HepG2 (cell line): Measurements from ENCODE around the gene TRPC1. TPM values are rescaled to one million over a fixed set of nuclear protein-coding genes. Genes with fewer than 3 reads are reported as not detected.

Source experiments
- ATAC-seq: fragments of 200-7000 bp; cut with Tn5 transposase; 3 replicates; pipeline ENCODE4 v1.9.1; 2020; ENCODE audit warnings: mild to moderate bottlenecking, moderate library complexity
- BruUV-seq: library from RNA; stranded (reverse); fragments of 400-500 nt; replicated peaks from 2 replicates; lab custom pipeline; 2021; lab: Mats Ljungman, UMichigan
- CTCF ChIA-PET: fragments of 300-600 bp; formaldehyde crosslinking; extraction: SDS; loops from one replicate; lab custom pipeline; 2021; ENCODE audit warnings: low total read pairs, inconsistent platforms, low intra/inter-chr PET ratio; lab: Yijun Ruan, JAX
- POLR2A ChIA-PET: fragments of 350-600 bp; sonication (Branson Sonifier 250); formaldehyde crosslinking; loops from one replicate; lab custom pipeline; 2020; ENCODE audit warnings: antibody characterized with exemption, inconsistent platforms; lab: Yijun Ruan, JAX
- DNase-seq: peaks from one replicate; pipeline ENCODE4 v3.0.0-alpha.2; 2015; ENCODE audit warnings: low spot score
- FAIRE-seq: peaks from 3 replicates; lab custom pipeline; 2011; peaks lifted over from hg19 to GRCh38; lab: Jason Lieb, UNC
- H2AFZ ChIP-seq: one replicate; pipeline ENCODE4 v1.6.1; 2011; ENCODE audit warnings: low read length, inconsistent platforms
- H3K27ac ChIP-seq: fragments of 300-600 bp; 3 replicates; pipeline ENCODE4 v1.8.0; 2011; ENCODE audit warnings: mixed run types, mild to moderate bottlenecking, mixed read lengths, low read length, inconsistent platforms; ENCODE audit not compliant: insufficient read depth; ENCODE audit errors: extremely low read length
- H3K27me3 ChIP-seq, 2 experiments: fragments of 200-600 bp in 1 of 2; 2 replicates in 1 of 2; 3 replicates in 1 of 2; pipeline versions ENCODE4 v1.6.0 to v1.8.0; 2011; ENCODE audit warnings: low read length in 2 of 2, mild to moderate bottlenecking in 2 of 2, moderate library complexity in 2 of 2, inconsistent platforms in 1 of 2; ENCODE audit not compliant: insufficient read depth in 2 of 2, control insufficient read depth in 1 of 2
- H3K36me3 ChIP-seq, 2 experiments: fragments of 200-600 bp in 1 of 2; replicated peaks in 1 of 2; 2 replicates in 1 of 2; 3 replicates in 1 of 2; pipeline versions ENCODE4 v1.5.1 to v1.8.0; 2011; ENCODE audit warnings: low read length in 2 of 2, inconsistent platforms in 1 of 2; ENCODE audit not compliant: insufficient read depth in 2 of 2, control insufficient read depth in 1 of 2
- H3K4me1 ChIP-seq: 2 replicates; pipeline ENCODE4 v1.5.1; 2012; ENCODE audit warnings: low read length, inconsistent platforms; ENCODE audit not compliant: insufficient read depth
- H3K4me2 ChIP-seq: 2 replicates; pipeline ENCODE4 v1.6.0; 2011; ENCODE audit warnings: low read depth, low read length, inconsistent platforms
- H3K4me3 ChIP-seq, 3 experiments: fragments of 200-600 bp in 1 of 3; sonication (generic), shearing (Covaris generic) in 1 of 3; replicated peaks in 1 of 3; 2 replicates each; pipeline ENCODE4 v1.5.1; 2011 to 2016; ENCODE audit warnings: low read length in 3 of 3, inconsistent platforms in 2 of 3, low read depth in 2 of 3, mild to moderate bottlenecking in 2 of 3, control low read depth in 1 of 3, mixed read lengths in 1 of 3; ENCODE audit not compliant: insufficient read depth in 1 of 3
- H3K79me2 ChIP-seq: one replicate; pipeline ENCODE4 v1.6.1; 2011; ENCODE audit warnings: low read length, inconsistent platforms; ENCODE audit not compliant: insufficient read depth
- H3K9ac ChIP-seq: 2 replicates; pipeline ENCODE4 v1.6.0; 2011; ENCODE audit warnings: mild to moderate bottlenecking, low read depth, low read length, inconsistent platforms; ENCODE audit not compliant: insufficient read depth
- H3K9me3 ChIP-seq: 2 replicates; pipeline ENCODE4 v1.5.1; 2012; ENCODE audit warnings: mild to moderate bottlenecking, low read length
- H4K20me1 ChIP-seq: 2 replicates; pipeline ENCODE4 v1.6.0; 2011; ENCODE audit warnings: inconsistent platforms, mild to moderate bottlenecking, low read length, moderate library complexity; ENCODE audit not compliant: insufficient read depth
- FOXC1 ChIP-seq: sonication (generic); formaldehyde crosslinking; IDR thresholded peaks from 2 replicates; pipeline ENCODE4 v1.8.0; 2022; ENCODE audit warnings: mild to moderate bottlenecking, missing genetic modification reagents, borderline replicate concordance
- GATA4 ChIP-seq: sonication (generic); IDR thresholded peaks from 2 replicates; pipeline ENCODE4 v1.6.1; 2016; ENCODE audit warnings: antibody characterized with exemption, low read depth, borderline replicate concordance
- HNF1B ChIP-seq: sonication (generic); formaldehyde crosslinking; IDR thresholded peaks from 2 replicates; pipeline ENCODE4 v1.5.1; 2020; ENCODE audit warnings: mild to moderate bottlenecking, moderate library complexity, missing genetic modification reagents
- KAT2B ChIP-seq: fragments of 150-350 bp; IDR thresholded peaks from 2 replicates; pipeline ENCODE4 v1.6.1; 2014; ENCODE audit warnings: low read depth, low read length, borderline replicate concordance
- MAF1 ChIP-seq: sonication (generic); formaldehyde crosslinking; IDR thresholded peaks from 2 replicates; pipeline ENCODE4 v1.5.0; 2020; ENCODE audit warnings: missing genetic modification reagents, borderline replicate concordance
- MBD4 ChIP-seq: IDR thresholded peaks from 2 replicates; pipeline ENCODE4 v1.6.1; 2012; ENCODE audit warnings: low read length, inconsistent platforms, borderline replicate concordance
- NCOA1 ChIP-seq: sonication (generic); formaldehyde crosslinking; IDR thresholded peaks from 2 replicates; pipeline ENCODE4 v1.9.0; 2021; ENCODE audit warnings: missing genetic modification reagents
- ONECUT2 ChIP-seq: sonication (generic); formaldehyde crosslinking; IDR thresholded peaks from 2 replicates; pipeline ENCODE4 v1.4.0; 2020; ENCODE audit warnings: missing genetic modification reagents
- PAX8 ChIP-seq: sonication (generic); formaldehyde crosslinking; IDR thresholded peaks from 2 replicates; pipeline ENCODE4 v1.8.0; 2022; ENCODE audit warnings: mild to moderate bottlenecking, missing genetic modification reagents, borderline replicate concordance
- SP1 ChIP-seq, 2 experiments: fragments of 450-650 bp in 1 of 2; sonication (generic) in 1 of 2; formaldehyde crosslinking in 1 of 2; IDR thresholded peaks; 2 replicates each; pipeline versions ENCODE4 v1.4.0 to v1.6.1; 2016 to 2020; ENCODE audit warnings: missing genetic modification reagents in 1 of 2
- THYN1 ChIP-seq: sonication (generic); formaldehyde crosslinking; IDR thresholded peaks from 2 replicates; pipeline ENCODE4 v1.8.1; 2023; ENCODE audit warnings: low read depth, mild to moderate bottlenecking, moderate library complexity, missing genetic modification reagents, borderline replicate concordance
- U2AF1 ChIP-seq: fragments of 200-400 bp; formaldehyde crosslinking; optimal IDR thresholded peaks from 2 replicates; pipeline ENCODE3; 2017; ENCODE audit warnings: mild to moderate bottlenecking, low read depth, low read length
- ZFP36L2 ChIP-seq: sonication (generic); formaldehyde crosslinking; IDR thresholded peaks from 2 replicates; pipeline ENCODE4 v1.4.0; 2020; ENCODE audit warnings: missing genetic modification reagents
- ZMYM3 ChIP-seq: sonication (generic); formaldehyde crosslinking; IDR thresholded peaks from 2 replicates; pipeline ENCODE4 v1.5.1; 2020; ENCODE audit warnings: mild to moderate bottlenecking, missing genetic modification reagents
- ZNF224 ChIP-seq: sonication (generic); formaldehyde crosslinking; IDR thresholded peaks from 2 replicates; pipeline ENCODE4 v1.5.0; 2020; ENCODE audit warnings: mild to moderate bottlenecking, missing genetic modification reagents
- ZNF282 ChIP-seq: fragments of 450-650 bp; IDR thresholded peaks from 2 replicates; pipeline ENCODE4 v1.6.1; 2018; ENCODE audit not compliant: partially characterized antibody
- ZNF564 ChIP-seq: sonication (generic); formaldehyde crosslinking; IDR thresholded peaks from 2 replicates; pipeline ENCODE4 v1.8.1; 2023; ENCODE audit warnings: mild to moderate bottlenecking, missing genetic modification reagents
- ZXDC ChIP-seq: sonication (generic); formaldehyde crosslinking; IDR thresholded peaks from 2 replicates; pipeline ENCODE4 v1.5.0; 2020; ENCODE audit warnings: mild to moderate bottlenecking, missing genetic modification reagents
- WGBS: methylation state at CpG from one replicate; pipeline ENCODE4 v1.1.6; 2017; ENCODE audit warnings: low lambda C conversion rate; 5-methylcytosine and 5-hydroxymethylcytosine counted together
- in situ Hi-C: cut with HindIII; loops from 2 replicates; pipeline ENCODE4 v1.10.0; 2017; ENCODE audit warnings: low pct_unique_long_range_greater_than_20kb; ENCODE audit not compliant: extremely low pct_ligation_motif_present
- intact Hi-C: fragments of 100-400 bp; cut with micrococcal nuclease; formaldehyde crosslinking; loops from one replicate; pipeline ENCODE4 v1.10.0; 2022; ENCODE audit not compliant: unreplicated experiment
- polyA plus RNA-seq, 8 experiments: library from polyadenylated mRNA; depleted of rRNA in 3 of 8; stranded (reverse) in 7 of 8; unstranded in 1 of 8; fragments of >200 nt; fragmentation: Illumina TruSeq in 4 of 8; extraction: Trizol in 4 of 8; gene quantifications; 2 replicates each; pipeline versions ENCODE4 v1.2.1 to v1.2.3, GENCODE V29; 2011 to 2016; ENCODE audit warnings: low read depth in 4 of 8, missing spikeins in 1 of 8, mixed read lengths in 1 of 8; ENCODE audit not compliant: insufficient read depth in 1 of 8
- total RNA-seq, 5 experiments: library from RNA; depleted of rRNA; stranded (reverse); fragments of >200 nt; fragmentation: Illumina TruSeq; extraction: Trizol; gene quantifications; 2 replicates each; pipeline ENCODE4 v1.2.3, GENCODE V29; 2016; ENCODE audit warnings: low read depth in 1 of 5

TRPC1 gene
- total and polyA plus RNA-seq, 2 of the 13 experiments (the other 11 are each of a cell fraction or from before 2014, with no cell fraction given) = 10.8 to 13.1 TPM

- H3K27ac ChIP-seq = no peak overlapping the region
- CTCF ChIA-PET = no interaction called here
- H3K79me2 ChIP-seq = no peaks in the 10 kb centered on the region
- H3K27me3 ChIP-seq = no peaks in the 10 kb centered on the region
- H3K4me2 ChIP-seq = no peak overlapping the region
- intact Hi-C loops = no loop called here
- H4K20me1 ChIP-seq = no peaks in the 10 kb centered on the region
- H2AFZ ChIP-seq = no peak overlapping the region
- WGBS = 96% methylated on average over 2 of the region's 2 CpGs
- TF ChIP-seq GATA4 (no peak), ZNF224 (no peak), ONECUT2 (CRISPR knock-in tag) (no peak), THYN1 (CRISPR knock-in tag) (no peak), MAF1 (CRISPR knock-in tag) (no peak), ZXDC (no peak), ZMYM3 (no peak)
- POLR2A ChIA-PET = no interaction called here
- no peak overlapping the region for H3K9ac ChIP-seq
- no peaks in the 10 kb centered on the region for H3K36me3 ChIP-seq
- DNase-seq (no peak), ATAC-seq (no peak), FAIRE-seq (no peak)
- peaks cover 11% of the 10 kb centered on the region for H3K4me1 ChIP-seq
- BruUV-seq = no TSS peak
- in situ Hi-C loops = no loop called here
- no peaks in the 10 kb centered on the region for H3K9me3 ChIP-seq
- no peak overlapping the region for H3K4me3 ChIP-seq
Measured at GRCh38 chr3:142734834-142735233, 11.0 kb downstream of the TRPC1 start.

- Histone ChIP-seq H3K4me3 (no peak overlapping the region), H4K20me1 (no peaks in the 10 kb centered on the region), H3K4me1 (peaks cover 11% of the 10 kb centered on the region), H3K9me3 (no peaks in the 10 kb centered on the region), H3K27ac (no peak overlapping the region), H3K4me2 (no peak overlapping the region), H3K27me3 (no peaks in the 10 kb centered on the region), H2AFZ (no peak overlapping the region), H3K9ac (no peak overlapping the region), H3K79me2 (no peaks in the 10 kb centered on the region), H3K36me3 (no peaks in the 10 kb centered on the region)
- DNase-seq (no peak), ATAC-seq (no peak), FAIRE-seq (no peak)
- ChIA-PET POLR2A (no interaction called here), CTCF (no interaction called here)
- in situ Hi-C loops = no loop called here
- no TSS peak for BruUV-seq
- intact Hi-C loops = no loop called here
- no peak for TF ChIP-seq ZFP36L2
- no peak for TF ChIP-seq SP1 (IDR thresholded peaks at IDR 0.05)
- TF ChIP-seq SP1 (CRISPR knock-in tag; IDR thresholded peaks at IDR 0.05) = no peak
- no peak for TF ChIP-seq KAT2B
- TF ChIP-seq ZNF564 (CRISPR knock-in tag) = no peak
- TF ChIP-seq HNF1B (CRISPR knock-in tag) = no peak
- TF ChIP-seq MBD4 = no peak
- no peak for TF ChIP-seq U2AF1
- no peak for TF ChIP-seq ZNF282
- no peak for TF ChIP-seq NCOA1 (CRISPR knock-in tag)
- no peak for TF ChIP-seq PAX8
- TF ChIP-seq FOXC1 (CRISPR knock-in tag) = no peak
Measured at GRCh38 chr3:142735462-142735861, 11.6 kb downstream of the TRPC1 start.
